CD4-positive, alpha-beta T cell treated with Interleukin-15 for 1 hour (primary cell): ENCODE measurements around the gene FEZ2.

Experiments used
- DNase-seq: peaks from one replicate; pipeline ENCODE4 v3.0.0-alpha.2; 2020

Gene FEZ2

GRCh38 chr2:36560726-36561125, 37.2 kb downstream of the FEZ2 start:
- DNase-seq: no peak

DNA sequence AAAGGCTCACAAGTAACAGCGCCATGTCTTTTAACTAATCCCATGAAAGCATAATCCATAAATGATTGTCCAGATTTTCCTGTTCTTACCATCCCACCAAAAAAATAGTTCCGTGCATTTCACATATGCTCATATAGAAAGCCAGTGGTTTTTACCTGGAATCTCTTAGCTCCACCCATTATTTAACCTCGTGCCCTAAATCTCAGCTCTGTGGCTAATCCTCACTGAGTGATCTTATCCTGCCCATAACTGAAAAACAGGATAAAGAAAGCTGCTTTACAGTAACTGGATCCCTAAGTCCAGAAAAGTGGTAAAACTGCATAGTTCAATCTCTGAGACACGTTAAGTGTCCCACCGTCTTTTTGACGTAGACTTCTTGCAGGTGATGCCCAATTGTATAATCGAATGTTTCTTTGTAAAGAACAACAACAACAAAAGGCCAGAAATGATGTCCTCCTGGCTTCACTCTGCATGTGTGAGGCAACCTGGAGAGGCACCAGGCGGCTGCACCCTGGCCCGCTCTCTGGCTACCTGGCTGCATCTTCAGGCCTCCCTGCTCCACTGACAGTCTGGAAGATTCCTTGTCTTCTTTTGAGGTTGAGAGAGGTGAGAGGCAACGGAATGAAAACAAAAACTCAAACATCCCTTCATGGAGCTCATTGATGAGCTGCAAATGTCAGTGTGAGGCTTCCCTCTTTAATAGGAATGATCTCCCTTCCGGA, 38.6 kb downstream of the FEZ2 start:
- no peak for DNase-seq

GRCh38 chr2:36556842-36557241, 41.1 kb downstream of the FEZ2 start:
- no peak for DNase-seq

DNA sequence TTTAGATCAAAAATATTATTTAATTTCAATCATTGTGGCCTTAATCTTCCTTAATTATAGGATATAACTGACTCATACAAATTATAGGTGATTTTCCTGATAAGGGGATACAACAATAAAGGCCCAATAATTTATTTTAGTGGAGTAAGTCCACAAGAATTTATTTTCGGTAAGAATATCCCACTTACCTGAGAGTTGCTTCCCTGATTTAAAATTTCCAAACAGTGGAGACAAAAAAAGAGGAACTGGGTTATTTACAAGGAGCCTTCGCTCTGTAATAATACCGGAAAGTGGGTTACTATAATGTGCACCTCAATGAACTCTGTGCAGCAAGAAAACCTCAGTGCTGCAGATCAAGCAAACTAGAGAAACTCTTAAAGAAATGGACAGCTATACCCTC, 42.2 kb downstream of the FEZ2 start:
- no peak for DNase-seq

GRCh38 chr2:36554531-36554930, 43.4 kb downstream of the FEZ2 start:
- DNase-seq: no peak

DNA sequence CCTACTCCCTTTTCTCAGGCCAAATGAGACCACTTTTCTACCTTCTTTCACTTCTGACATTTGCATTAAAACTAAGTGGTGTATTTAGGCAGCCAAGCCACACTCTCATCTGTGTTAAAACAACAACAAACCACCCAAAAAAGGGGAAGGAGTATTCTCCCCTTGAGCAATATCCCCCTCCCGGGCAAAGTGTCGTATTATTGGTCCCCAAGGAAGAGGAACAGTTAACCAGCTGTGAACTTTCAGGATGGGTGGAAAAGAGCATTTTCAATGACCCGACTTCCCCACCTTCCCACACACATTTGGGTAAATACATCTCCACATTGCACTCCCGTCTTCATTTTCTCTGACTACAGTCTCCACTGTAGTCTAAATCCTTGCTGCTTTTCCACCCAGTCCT, 44.3 kb downstream of the FEZ2 start:
- DNase-seq: no peak

DNA sequence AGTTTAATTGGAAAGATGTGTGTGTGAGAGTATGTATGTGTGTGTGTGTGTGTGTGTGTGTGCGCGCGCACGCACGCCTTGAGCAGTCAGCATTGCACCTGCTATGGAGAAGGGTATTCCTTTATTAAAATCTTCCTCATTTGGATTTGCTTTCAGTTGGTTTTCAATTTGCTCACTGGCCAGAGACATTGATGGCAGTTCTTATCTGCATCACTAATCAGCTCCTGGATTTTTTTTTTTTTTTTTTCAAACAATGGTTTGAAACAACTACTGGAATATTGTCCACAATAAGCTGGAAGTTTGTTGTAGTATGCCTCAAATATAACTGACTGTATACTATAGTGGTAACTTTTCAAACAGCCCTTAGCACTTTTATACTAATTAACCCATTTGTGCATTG, 48.0 kb downstream of the FEZ2 start:
- no peak for DNase-seq

DNA sequence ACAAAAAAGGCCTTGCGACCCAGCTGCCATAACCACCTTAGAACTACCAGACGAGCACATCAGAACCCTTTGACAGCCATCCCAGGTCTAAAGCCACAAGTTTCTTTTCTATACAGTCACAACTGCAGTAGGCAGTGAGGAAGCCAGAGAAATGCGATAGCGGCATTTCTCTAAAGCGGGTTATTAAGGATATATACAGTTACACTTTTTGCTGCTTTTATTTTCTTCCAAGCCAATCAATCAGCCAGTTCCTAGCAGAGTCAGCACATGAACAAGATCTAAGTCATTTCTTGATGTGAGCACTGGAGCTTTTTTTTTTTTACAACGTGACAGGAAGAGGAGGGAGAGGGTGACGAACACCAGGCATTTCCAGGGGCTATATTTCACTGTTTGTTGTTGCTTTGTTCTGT, 48.8 kb downstream of the FEZ2 start:
- DNase-seq: no peak

GRCh38 chr2:36547906-36548305, 50.1 kb downstream of the FEZ2 start:
- DNase-seq: no peak

DNA sequence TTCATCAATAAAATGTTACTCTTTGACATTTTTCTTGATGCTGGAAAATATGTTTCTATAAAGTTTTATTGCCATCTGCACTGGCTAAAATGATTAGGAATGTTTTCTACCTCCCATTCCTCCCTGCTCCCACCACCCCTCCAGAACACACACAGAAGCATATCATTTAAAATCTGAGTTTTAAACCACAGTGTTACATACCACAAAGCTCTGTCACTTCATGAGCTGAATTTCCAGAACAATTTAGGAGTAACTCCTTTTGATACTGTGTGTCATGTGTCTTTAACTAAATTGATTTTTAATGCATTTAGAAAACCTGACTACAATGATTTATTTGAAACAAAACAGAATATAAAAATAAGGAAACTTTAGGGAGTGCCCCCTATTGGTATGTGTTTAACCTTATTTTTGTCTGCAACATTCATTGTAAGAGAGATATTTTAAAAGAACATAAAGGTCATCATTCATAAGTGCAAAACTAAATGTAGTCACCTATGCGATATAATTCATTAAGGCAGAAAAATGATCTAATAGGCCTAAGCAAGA, 52.0 kb downstream of the FEZ2 start:
- DNase-seq: no peak

DNA sequence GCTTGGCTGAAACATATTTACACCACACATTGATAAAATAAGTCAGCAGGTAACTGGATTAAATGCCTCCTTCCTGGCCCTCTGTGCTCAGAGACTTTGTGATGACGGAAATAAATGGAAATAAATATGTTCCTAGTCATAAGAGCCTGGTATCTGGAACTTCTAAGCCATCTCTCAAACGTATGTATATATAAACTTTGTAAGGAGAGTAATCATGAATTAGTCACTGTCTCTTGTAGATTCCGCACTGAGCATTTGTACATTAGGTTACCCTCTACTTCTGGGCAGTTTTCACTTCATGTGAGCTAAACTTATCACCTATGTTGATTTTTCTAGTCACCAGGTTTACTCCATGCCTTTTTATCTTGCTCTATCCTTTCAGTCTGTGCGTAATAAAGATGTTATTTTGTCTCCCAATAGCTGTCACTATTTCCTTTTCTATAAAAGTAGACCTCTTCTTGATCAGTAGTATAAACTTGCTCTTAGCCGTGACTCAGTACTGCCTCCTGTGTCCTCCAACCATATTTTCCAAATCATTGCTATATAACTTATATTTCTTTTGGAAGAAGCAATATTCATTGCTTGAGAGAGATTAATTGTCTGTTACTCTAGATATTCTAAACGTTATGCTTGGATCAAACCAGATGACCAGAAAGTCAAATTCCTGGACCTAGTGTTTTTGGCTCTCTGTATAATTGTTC, 53.2 kb downstream of the FEZ2 start:
- DNase-seq: no peak

DNA sequence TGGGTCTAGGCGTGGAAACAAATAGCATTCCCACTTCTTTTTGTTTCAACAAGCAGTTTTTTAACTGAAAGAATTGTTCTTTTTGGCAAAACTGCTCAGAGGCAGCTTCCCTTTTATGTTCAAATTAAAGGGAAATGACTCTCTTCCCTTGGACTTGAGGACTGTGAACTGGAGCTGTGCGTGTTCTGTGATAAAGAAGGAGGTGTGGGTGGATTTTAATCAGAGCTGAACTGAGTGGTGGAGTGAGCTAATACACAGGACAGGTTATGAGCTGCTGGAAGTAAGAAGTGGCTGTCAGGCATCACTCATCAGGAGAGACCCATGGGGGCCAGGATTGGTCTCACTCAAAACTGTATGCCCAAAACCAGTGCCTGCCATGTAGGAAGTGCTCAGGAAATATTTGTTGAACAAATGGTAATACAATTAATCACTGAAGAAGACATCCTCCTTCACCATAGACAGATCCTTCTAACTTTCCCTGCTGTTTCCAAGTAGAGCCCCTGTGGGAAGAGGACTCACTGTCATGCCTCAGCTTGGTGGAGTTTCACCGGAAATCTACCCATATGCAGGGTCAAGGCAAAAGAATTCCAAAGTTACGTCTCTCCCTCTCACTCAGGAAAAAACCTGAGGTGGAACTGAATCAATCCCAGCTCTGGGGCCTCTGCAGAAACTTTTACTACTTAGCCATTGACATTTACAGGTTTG, 55.9 kb downstream of the FEZ2 start:
- DNase-seq: no peak

- no peak for DNase-seq
These were observed 56.8 kb downstream of the FEZ2 start for GRCh38 chr2:36540986-36541754.

DNA sequence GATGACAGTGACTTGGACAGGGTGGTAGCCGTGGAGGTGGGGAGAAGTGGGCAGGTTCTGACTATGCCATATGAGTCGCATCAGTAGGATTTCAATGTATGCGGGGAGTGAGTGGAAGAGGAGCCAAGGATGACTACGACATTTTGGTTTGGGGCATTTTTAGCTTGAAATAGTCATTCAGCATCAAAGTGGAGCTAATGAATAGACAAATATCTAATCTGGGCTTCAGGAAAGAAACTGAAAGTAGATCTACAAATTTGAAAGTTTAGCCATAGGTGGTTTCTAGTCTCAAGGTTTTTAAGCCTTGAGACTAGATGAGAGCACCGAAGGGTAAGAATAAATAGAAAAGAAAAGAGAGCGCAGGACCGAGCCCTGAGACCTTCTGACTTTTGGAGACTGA, 58.3 kb downstream of the FEZ2 start:
- DNase-seq: no peak

DNA sequence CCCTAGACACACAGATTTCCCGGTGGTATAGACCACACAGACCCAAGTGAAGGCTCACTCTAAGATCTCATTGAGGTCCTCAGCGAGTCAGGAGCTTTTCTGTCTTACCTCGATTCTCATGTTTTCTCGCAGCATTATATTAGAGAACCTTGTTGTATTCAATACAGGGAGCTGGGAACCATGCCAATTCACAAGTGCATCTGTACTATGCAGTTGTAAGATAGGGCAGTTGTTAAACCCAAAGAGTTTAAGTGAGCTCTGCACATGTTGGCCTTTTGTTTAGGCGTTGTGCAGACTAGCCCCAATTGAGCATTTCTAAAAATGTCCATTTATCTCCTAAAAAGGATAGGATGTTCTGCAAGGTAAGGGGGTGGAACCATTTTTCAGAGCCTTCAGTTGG, 59.6 kb downstream of the FEZ2 start:
- DNase-seq: no peak

GRCh38 chr2:36536776-36537175, 61.2 kb downstream of the FEZ2 start:
- DNase-seq: no peak

DNA sequence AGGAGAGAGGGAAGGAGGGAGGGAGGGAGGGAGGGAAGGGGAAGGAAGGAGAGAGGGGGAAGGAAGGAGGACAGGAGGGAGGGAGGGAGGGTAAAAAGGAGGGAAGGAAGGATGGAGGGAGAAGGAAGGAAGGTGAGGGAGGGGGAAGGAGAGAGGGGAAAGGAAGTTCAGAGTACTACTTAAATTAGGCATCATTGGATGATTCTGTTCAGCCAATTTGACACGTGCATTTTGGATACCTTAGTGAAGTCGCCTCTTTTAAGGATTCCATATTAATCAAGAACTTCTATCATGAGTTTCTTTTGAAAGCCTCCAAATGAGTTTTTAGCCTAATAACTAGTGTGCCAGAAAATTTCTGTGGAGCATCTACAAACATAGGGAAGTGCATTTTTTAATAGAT, 62.9 kb downstream of the FEZ2 start:
- no peak for DNase-seq

- no peak for DNase-seq
These were observed 63.6 kb downstream of the FEZ2 start for GRCh38 chr2:36534275-36534799.

DNA sequence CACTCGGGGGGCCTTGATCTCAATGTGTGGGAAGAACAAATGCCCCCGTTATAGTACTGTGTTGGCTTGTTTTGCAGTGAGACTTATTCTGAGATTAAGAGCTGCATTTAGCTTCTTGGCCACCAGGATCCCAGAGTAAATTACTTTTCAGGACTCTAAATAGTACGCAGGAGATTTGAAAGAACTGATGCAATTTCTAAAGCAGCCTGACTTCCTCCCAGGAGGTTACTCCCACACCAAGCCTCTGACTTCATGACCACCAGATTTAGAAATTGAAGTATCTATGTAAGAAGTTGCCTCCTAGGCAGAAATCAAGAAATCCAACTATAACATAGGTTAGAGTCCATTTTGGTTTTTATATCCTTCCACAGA, 67.0 kb downstream of the FEZ2 start:
- DNase-seq: no peak

DNA sequence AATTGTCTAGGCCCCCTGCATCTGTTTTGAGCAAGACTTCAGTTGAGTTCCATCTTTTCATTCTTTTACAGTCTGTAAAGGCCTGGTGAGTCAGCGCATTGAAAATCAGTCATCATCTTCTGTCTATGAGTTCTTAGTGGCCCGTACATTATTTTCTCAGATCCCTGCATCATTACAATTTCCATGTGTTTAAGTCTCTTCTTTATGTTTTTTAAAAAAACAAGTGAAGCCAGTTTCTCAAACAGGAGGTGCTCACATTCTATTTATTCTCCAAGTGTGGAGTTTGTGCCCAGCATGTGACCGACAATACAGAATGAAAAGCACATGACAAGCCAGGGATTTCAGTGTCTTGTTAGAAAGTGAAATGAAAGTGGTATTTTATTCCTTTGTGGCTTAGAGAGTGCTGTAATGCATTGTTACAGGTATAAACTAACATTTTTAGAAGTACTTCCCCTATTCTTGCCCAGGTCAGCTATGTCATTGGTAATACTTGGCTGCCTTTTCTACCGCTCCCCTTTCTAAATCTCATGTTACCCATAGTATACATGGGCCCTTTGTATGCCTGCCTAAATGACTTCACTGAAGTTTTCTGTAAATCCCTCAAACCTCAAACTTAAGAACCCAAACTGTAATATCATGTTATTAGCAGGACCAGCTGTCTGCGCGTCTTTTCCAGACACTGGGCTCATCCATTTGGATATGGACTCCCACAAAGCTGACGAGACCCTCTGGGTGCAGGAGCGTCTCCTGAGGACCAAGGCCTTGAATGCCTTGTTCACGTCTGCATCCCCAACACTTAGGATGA, 67.6 kb downstream of the FEZ2 start:
- DNase-seq: no peak

DNA sequence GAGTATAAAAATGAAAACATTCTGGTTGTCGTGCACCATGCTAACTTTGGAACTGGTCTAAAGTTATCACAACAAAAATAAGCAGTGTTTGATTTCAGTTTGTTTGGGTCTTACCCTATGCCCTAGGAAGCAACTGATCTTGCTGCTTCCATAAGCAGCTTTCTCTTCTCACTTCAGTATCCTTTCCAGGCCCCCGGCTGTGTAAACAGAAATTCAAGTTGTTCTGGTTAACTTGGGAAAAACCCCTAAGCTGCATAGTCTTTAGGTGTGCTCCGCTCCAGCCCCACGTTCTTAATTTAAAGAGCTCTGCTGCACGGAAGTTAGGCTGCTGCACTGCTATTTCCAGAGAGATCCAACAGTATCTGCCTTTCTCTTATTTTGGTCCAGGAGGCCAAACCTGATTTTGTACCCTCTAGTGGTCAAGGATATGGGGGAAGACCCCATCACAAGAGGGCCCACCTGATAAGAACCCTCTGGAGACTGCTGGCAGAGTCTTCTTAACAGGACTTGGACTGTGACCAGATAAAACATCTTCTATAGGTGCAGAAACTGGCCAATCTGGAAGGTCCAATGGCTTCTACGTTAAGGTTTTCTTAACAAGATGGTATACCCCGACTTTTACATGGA, 69.1 kb downstream of the FEZ2 start:
- no peak for DNase-seq

GRCh38 chr2:36528274-36528673, 69.7 kb downstream of the FEZ2 start:
- no peak for DNase-seq
